Mucosa of stomach (tissue), 1 donor: Measurements from ENCODE around the gene LENG8.
"Not testable (repeated sequence)": the region's sequence is repeated elsewhere in the genome, so short reads cannot be mapped to it uniquely, and the experiment has no call there.

ENCODE experiments used
- H3K27me3 ChIP-seq: one replicate; pipeline ENCODE4 v1.7.0; 2013; ENCODE audit warnings: mild to moderate bottlenecking, low read length; ENCODE audit not compliant: control insufficient read depth, insufficient read depth
- H3K36me3 ChIP-seq: one replicate; pipeline ENCODE4 v1.7.0; 2013; ENCODE audit warnings: low read length; ENCODE audit not compliant: control insufficient read depth, insufficient read depth
- H3K4me1 ChIP-seq: one replicate; pipeline ENCODE4 v1.7.0; 2013; ENCODE audit warnings: mild to moderate bottlenecking, low read length; ENCODE audit not compliant: control insufficient read depth, insufficient read depth
- H3K4me3 ChIP-seq: one replicate; pipeline ENCODE4 v1.7.0; 2013; ENCODE audit warnings: low read length
- H3K9ac ChIP-seq: one replicate; pipeline ENCODE4 v1.7.0; 2013; ENCODE audit warnings: mild to moderate bottlenecking, low read length, moderate library complexity
- H3K9me3 ChIP-seq: one replicate; pipeline ENCODE4 v1.7.0; 2013; ENCODE audit warnings: mild to moderate bottlenecking, low read length, moderate library complexity; ENCODE audit not compliant: control insufficient read depth
- donor health status: Pancreatic carcinoma.

Gene LENG8

DNA sequence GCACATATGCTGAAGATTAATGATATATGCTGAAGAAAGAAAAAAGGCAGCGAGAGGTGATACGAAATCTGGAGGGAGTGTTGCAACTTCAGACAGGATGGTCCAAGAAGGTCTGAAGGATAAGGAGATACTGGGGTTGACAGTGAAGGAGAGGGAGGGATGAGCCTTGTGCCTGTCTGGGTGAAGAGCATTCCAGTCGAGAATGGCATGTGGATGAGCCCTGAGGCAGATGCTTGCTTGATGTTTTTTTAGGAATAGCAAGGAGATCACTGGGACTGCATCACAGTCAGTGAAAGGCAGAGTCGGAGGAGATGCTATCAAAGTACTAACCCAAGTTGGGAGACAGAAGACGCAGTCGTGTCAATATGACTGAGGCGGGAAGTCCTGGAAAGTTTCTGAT, 40.3 kb downstream of the LENG8 start:
- Histone ChIP-seq H3K9me3 (no peaks in the 10 kb centered on the region), H3K4me1 (no peaks in the 10 kb centered on the region), H3K27me3 (peaks cover 10% of the 10 kb centered on the region), H3K4me3 (no peak overlapping the region), H3K9ac (no peak overlapping the region), H3K36me3 (no peaks in the 10 kb centered on the region)

DNA sequence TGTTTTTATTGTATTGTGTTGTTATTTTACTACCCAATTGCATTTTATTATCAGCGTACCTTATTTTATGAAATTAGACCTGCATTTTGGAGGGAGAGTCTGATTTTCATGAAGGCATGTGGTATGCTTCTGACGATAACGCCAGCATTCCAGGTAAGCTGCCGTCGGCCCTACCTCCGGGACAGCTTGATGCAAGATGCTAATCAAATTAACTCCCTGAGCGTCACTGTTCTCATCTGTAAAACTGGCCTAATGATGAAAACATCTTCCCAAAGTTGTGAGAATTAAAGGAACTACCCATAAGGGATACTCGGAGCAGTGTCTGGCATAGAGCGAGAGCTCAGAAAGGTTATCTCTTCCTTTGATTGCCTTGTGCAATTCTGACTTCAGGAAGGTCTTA, 40.8 kb downstream of the LENG8 start:
- Histone ChIP-seq H3K9me3 (no peaks in the 10 kb centered on the region), H3K27me3 (peaks cover 10% of the 10 kb centered on the region), H3K9ac (no peak overlapping the region), H3K36me3 (no peaks in the 10 kb centered on the region), H3K4me3 (no peak overlapping the region), H3K4me1 (no peaks in the 10 kb centered on the region)

DNA sequence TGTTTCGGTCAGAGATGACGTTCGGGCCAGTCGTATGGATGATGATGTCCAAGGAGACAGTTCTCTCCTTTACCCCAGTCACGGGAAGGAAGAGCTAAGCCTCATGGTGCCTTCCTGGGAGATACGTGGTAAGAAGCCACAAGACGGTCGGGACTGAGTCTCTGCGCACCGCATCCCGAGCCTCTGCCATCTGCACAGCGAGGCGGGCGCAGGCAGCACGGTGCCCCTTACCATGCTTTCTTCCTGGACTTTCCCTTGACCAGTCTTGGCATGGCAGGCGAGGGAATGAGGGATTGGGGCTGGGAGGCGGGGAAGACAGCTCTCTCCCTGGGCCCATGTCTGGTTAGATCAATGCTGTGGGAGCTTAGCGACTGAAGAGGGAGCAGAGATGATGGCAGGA, 43.6 kb downstream of the LENG8 start:
- no peak overlapping the region for H3K4me3 ChIP-seq
- H3K9ac ChIP-seq: no peak overlapping the region
- peaks cover 10% of the 10 kb centered on the region for H3K27me3 ChIP-seq
- no peaks in the 10 kb centered on the region for H3K9me3 ChIP-seq
- H3K4me1 ChIP-seq: no peaks in the 10 kb centered on the region
- H3K36me3 ChIP-seq: no peaks in the 10 kb centered on the region

GRCh38 chr19:54493056-54493455, 44.1 kb downstream of the LENG8 start:
- H3K4me3 ChIP-seq, H3K4me1 ChIP-seq, H3K9ac ChIP-seq, H3K36me3 ChIP-seq, H3K9me3 ChIP-seq: not testable (repeated sequence)
- H3K27me3 ChIP-seq: peaks cover 10% of the 10 kb centered on the region

- H3K27me3 ChIP-seq: peaks cover 10% of the 10 kb centered on the region
- no peaks in the 10 kb centered on the region for H3K36me3 ChIP-seq
- no peak overlapping the region for H3K4me3 ChIP-seq
- no peak overlapping the region for H3K9ac ChIP-seq
- H3K4me1 ChIP-seq: no peaks in the 10 kb centered on the region
- no peaks in the 10 kb centered on the region for H3K9me3 ChIP-seq
Observed at GRCh38 chr19:54493967-54494585, 45.1 kb downstream of the LENG8 start.

GRCh38 chr19:54495284-54495683, 46.3 kb downstream of the LENG8 start:
- H3K4me3 ChIP-seq, H3K36me3 ChIP-seq, H3K9me3 ChIP-seq, H3K4me1 ChIP-seq, H3K27me3 ChIP-seq, H3K9ac ChIP-seq: not testable (repeated sequence)

GRCh38 chr19:54497747-54498450, 48.9 kb downstream of the LENG8 start:
- not testable (repeated sequence) for H3K27me3 ChIP-seq

GRCh38 chr19:54498451-54498772, 49.4 kb downstream of the LENG8 start:
- H3K9me3 ChIP-seq, H3K27me3 ChIP-seq, H3K9ac ChIP-seq, H3K4me3 ChIP-seq, H3K4me1 ChIP-seq, H3K36me3 ChIP-seq: not testable (repeated sequence)

More at GRCh38 chr19:54497747-54498450, 48.9 kb downstream of the LENG8 start:
- H3K36me3 ChIP-seq, H3K9me3 ChIP-seq, H3K4me3 ChIP-seq, H3K4me1 ChIP-seq, H3K9ac ChIP-seq: not testable (repeated sequence)

DNA sequence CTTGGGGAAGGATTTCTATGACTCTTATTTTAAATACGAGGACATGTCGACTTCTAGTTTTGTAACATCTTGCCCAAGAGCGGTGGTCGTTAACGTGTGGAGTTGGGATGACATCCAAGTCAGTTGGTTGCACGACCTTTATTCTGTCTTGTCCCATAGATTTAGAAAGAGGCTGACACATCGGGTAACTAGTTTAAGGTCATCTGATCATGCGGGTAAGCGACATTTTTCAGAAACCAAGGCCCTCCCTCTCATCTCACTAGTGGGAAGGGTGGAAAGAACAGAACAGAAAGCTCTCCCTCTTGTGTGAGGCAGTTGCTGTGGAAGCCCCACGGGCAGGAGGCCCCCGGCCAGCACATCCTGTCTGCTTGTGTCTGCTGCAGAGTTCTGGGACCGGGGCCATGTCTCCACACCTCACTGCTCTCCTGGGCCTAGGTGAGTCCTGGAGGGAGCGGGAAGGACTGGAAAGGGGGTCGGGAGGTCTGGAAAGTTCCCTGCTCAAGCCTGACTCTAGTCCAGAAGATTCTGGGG, 53.6 kb downstream of the LENG8 start, which contains the start of gene LAIR2:
Gene LAIR2 (plus strand): TSS at position 314 of the 531 bp plus-strand sequence. CDS start 88 bp downstream, at position 402.
- peaks cover 5% of the 10 kb centered on the region for H3K4me1 ChIP-seq
- no peak within 1 kb of the TSS for H3K9ac ChIP-seq
- H3K9me3 ChIP-seq: no peaks in the 10 kb centered on the region

DNA sequence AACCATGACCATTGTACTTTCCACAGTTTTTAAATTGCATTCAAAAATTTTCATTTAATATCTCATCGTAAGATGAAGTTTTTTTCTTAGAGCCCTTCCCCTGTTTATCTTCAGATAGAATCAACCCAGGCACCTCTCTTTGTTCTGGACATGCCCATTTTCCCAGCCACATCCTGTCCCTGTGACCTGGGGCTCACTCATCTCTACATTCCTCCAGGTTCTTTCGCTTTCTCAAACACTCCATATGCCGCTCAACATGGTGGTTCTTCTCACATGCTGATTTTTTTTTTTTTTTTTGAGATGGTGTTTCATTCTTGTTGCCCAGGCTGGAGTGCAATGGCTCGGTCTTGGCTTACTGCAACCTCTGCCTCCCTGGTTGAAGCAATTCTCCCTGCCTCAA, 56.5 kb downstream of the LENG8 start:
- H3K36me3 ChIP-seq, H3K9me3 ChIP-seq, H3K9ac ChIP-seq, H3K4me3 ChIP-seq, H3K27me3 ChIP-seq: not testable (repeated sequence)
- peaks cover 11% of the 10 kb centered on the region for H3K4me1 ChIP-seq

More for the DNA sequence above, 53.6 kb downstream of the LENG8 start, which contains the start of gene LAIR2:
- no peaks in the 10 kb centered on the region for H3K27me3 ChIP-seq
- no peak within 1 kb of the TSS for H3K4me3 ChIP-seq
- no peaks in the 10 kb centered on the region for H3K36me3 ChIP-seq

GRCh38 chr19:54506079-54506478, 57.1 kb downstream of the LENG8 start:
- no peaks in the 10 kb centered on the region for H3K36me3 ChIP-seq
- H3K27me3 ChIP-seq: no peaks in the 10 kb centered on the region
- no peak overlapping the region for H3K4me3 ChIP-seq
- H3K9ac ChIP-seq: no peak overlapping the region
- H3K4me1 ChIP-seq: peaks cover 11% of the 10 kb centered on the region
- no peaks in the 10 kb centered on the region for H3K9me3 ChIP-seq

GRCh38 chr19:54507038-54507717, 58.2 kb downstream of the LENG8 start:
- not testable (repeated sequence) for H3K36me3 ChIP-seq, H3K9ac ChIP-seq, H3K9me3 ChIP-seq, H3K27me3 ChIP-seq, H3K4me3 ChIP-seq
- peaks cover 11% of the 10 kb centered on the region for H3K4me1 ChIP-seq
